Astrocyte (in vitro differentiated cells and primary cell): ENCODE data around the gene TBX6. TPM values are rescaled to one million over a fixed set of nuclear protein-coding genes. Genes with fewer than 3 reads are reported as not detected.

Source experiments
- DNase-seq: peaks from one replicate; pipeline ENCODE4 v3.0.0-alpha.2; 2010; ENCODE audit warnings: low read depth
- FAIRE-seq: peaks from 2 replicates; lab custom pipeline; 2011; peaks lifted over from hg19 to GRCh38; lab: Jason Lieb, UNC
- H2AFZ ChIP-seq: 2 replicates; pipeline ENCODE4 v1.6.0; 2012; ENCODE audit warnings: low read depth, low read length, inconsistent platforms
- H3K27ac ChIP-seq: 2 replicates; pipeline ENCODE4 v1.5.1; 2011; ENCODE audit warnings: low read depth, low read length, inconsistent platforms
- H3K27me3 ChIP-seq: 2 replicates; pipeline ENCODE4 v1.6.0; 2011; ENCODE audit warnings: low read length, inconsistent platforms; ENCODE audit not compliant: insufficient read depth
- H3K36me3 ChIP-seq: 2 replicates; pipeline ENCODE4 v1.5.1; 2011; ENCODE audit warnings: low read length, inconsistent platforms; ENCODE audit not compliant: insufficient read depth
- H3K4me1 ChIP-seq: 2 replicates; pipeline ENCODE4 v1.5.1; 2011; ENCODE audit warnings: low read length, inconsistent platforms; ENCODE audit not compliant: insufficient read depth
- H3K4me2 ChIP-seq: 2 replicates; pipeline ENCODE4 v1.6.0; 2012; ENCODE audit warnings: low read length, inconsistent platforms
- H3K4me3 ChIP-seq: 2 replicates; pipeline ENCODE4 v1.5.1; 2011; ENCODE audit warnings: low read depth, mild to moderate bottlenecking, low read length, inconsistent platforms; ENCODE audit not compliant: insufficient read depth
- H3K79me2 ChIP-seq: 2 replicates; pipeline ENCODE4 v1.6.0; 2012; ENCODE audit warnings: mild to moderate bottlenecking, low read length, inconsistent platforms; ENCODE audit not compliant: insufficient read depth
- H3K9ac ChIP-seq: 2 replicates; pipeline ENCODE4 v1.6.0; 2012; ENCODE audit warnings: mild to moderate bottlenecking, low read length, inconsistent platforms
- H3K9me3 ChIP-seq: 2 replicates; pipeline ENCODE4 v1.5.1; 2012; ENCODE audit warnings: low read depth, mild to moderate bottlenecking, low read length, inconsistent platforms; ENCODE audit not compliant: insufficient read depth
- H4K20me1 ChIP-seq: 2 replicates; pipeline ENCODE4 v1.6.0; 2012; ENCODE audit warnings: low read length, inconsistent platforms; ENCODE audit not compliant: insufficient read depth
- H3K27ac Mint-ChIP-seq: one replicate; pipeline ENCODE4 v1.8.0; 2021; ENCODE audit warnings: mild to moderate bottlenecking, mixed read lengths; ENCODE audit not compliant: unreplicated experiment
- H3K27me3 Mint-ChIP-seq: one replicate; pipeline ENCODE4 v1.8.0; 2021; ENCODE audit warnings: low read depth, mixed read lengths; ENCODE audit not compliant: unreplicated experiment
- H3K36me3 Mint-ChIP-seq: one replicate; pipeline ENCODE4 v1.8.0; 2021; ENCODE audit warnings: low read depth, mixed read lengths; ENCODE audit not compliant: unreplicated experiment
- H3K4me1 Mint-ChIP-seq: one replicate; pipeline ENCODE4 v1.8.0; 2021; ENCODE audit warnings: low read depth, mixed read lengths; ENCODE audit not compliant: unreplicated experiment
- H3K4me3 Mint-ChIP-seq: one replicate; pipeline ENCODE4 v1.8.0; 2021; ENCODE audit warnings: mild to moderate bottlenecking, moderate library complexity, mixed read lengths; ENCODE audit not compliant: unreplicated experiment
- H3K9me3 Mint-ChIP-seq: one replicate; pipeline ENCODE4 v1.8.0; 2021; ENCODE audit warnings: mild to moderate bottlenecking, mixed read lengths; ENCODE audit not compliant: unreplicated experiment
- CTCF ChIP-seq: IDR thresholded peaks from 2 replicates; pipeline ENCODE4 v1.5.1; 2011; ENCODE audit warnings: low read depth, mild to moderate bottlenecking, inconsistent platforms, low read length, moderate library complexity; ENCODE audit not compliant: insufficient read depth
- EZH2 ChIP-seq: IDR thresholded peaks from 2 replicates; pipeline ENCODE4 v1.6.1; 2012; ENCODE audit warnings: mild to moderate bottlenecking, low read length, inconsistent platforms; ENCODE audit not compliant: insufficient read depth
- total RNA-seq: library from RNA; stranded (reverse); gene quantifications from 2 replicates; pipeline ENCODE4 v1.2.1, GENCODE V29; 2021

The TBX6 gene
- total RNA-seq, 1 donor from 2014 or later = 0.27 TPM

DNA sequence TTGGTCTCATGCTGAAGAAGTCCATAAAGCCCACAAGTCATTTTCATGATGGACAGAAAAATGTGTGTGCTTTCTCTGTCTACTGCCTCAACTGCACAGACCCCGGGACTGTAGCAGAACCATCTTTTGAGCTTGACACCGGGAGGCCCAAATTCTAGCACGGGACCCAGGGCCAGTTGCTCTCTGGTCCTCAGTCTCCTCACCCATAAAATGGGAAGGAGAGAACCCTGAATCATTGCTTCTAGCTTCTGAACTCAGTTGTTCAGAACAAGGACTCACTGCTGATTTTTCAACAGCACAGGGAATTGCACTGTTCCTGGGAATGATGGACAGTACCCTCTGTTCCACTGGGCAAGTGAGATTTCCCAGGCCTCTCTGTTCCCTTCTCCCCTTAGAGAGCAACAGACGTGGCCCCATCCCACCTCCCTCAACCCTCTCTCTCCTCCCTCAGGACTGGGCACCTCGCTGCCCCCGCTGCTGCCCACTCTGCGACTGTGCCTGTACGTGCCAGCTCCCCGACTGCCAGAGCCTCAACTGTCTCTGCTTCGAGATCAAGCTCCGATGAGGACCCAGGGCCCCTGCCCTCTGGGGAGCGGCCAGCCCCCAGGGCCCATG lies 28.3 kb downstream of the TBX6 start:
- Histone ChIP-seq H3K9me3 (no peaks in the 10 kb centered on the region), H3K4me3 (no peak overlapping the region)
- peaks cover 9% of the 10 kb centered on the region for H3K4me1 Mint-ChIP-seq

DNA sequence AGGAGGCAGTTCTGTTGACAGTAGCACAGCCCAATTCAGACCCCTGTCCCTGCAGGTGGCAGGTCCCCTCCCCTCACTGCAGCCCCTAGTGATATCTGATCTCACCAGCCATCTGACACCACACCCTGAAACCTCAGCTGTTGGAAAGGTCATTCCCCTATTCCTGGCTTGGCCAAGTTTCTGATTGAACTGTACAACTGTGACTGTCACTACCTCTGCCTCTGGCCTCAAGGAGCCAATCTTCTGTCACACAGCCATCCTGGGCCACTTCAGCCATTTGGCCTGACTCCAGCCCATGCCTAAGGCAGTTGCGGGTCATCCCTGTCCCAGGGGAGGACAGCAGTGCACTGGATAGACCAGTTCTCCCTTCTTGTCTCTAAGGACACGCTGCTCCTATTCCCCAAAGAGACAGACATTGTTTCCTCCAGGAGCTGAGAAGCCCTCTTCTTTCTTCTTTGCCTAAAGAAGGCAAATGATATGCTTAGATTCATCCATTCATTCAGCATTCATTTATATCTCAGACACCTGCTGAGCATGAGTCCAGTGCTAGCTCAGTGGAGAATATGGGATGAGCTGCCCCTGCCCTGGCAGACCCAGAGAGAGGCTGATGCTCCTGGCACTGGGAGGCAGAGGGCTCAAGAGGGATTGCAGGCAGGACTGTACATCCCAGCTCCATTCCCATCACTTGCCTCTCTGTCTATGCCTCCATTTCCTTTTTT lies 30.7 kb downstream of the TBX6 start:
- Histone ChIP-seq H3K4me2 (no peak overlapping the region), H3K36me3 (peaks cover 6% of the 10 kb centered on the region), H3K4me1 (peaks cover 19% of the 10 kb centered on the region), H3K27me3 (no peaks in the 10 kb centered on the region), H3K4me3 (no peak overlapping the region), H3K27ac (no peak overlapping the region), H3K79me2 (peaks cover 4% of the 10 kb centered on the region), H3K9me3 (no peaks in the 10 kb centered on the region), H4K20me1 (peaks cover 3% of the 10 kb centered on the region), H2AFZ (no peak overlapping the region), H3K9ac (no peak overlapping the region)
- no peak for DNase-seq
- TF ChIP-seq EZH2 (no peak), CTCF (no peak)
- H3K27ac Mint-ChIP-seq = no peak overlapping the region
- no peak for FAIRE-seq
- peaks cover 5% of the 10 kb centered on the region for H3K36me3 Mint-ChIP-seq
- no peaks in the 10 kb centered on the region for H3K9me3 Mint-ChIP-seq
- H3K27me3 Mint-ChIP-seq = no peaks in the 10 kb centered on the region
- H3K4me1 Mint-ChIP-seq = peaks cover 1% of the 10 kb centered on the region
- H3K4me3 Mint-ChIP-seq = no peak overlapping the region

More for the DNA sequence above, 28.3 kb downstream of the TBX6 start:
- FAIRE-seq (no peak), DNase-seq (no peak)
- Histone ChIP-seq H3K36me3 (peaks cover 14% of the 10 kb centered on the region), H3K27me3 (no peaks in the 10 kb centered on the region), H4K20me1 (peaks cover 25% of the 10 kb centered on the region), H3K27ac (peak overlapping the region; percentile 93), H3K4me1 (peaks cover 35% of the 10 kb centered on the region), H3K4me2 (peak overlapping the region; percentile 92), H3K9ac (peak overlapping the region; percentile 88), H3K79me2 (peaks cover 26% of the 10 kb centered on the region), H2AFZ (peak overlapping the region; percentile 89)
- Mint-ChIP-seq H3K27ac (peak overlapping the region; percentile 77), H3K9me3 (no peaks in the 10 kb centered on the region), H3K27me3 (no peaks in the 10 kb centered on the region), H3K36me3 (peaks cover 18% of the 10 kb centered on the region), H3K4me3 (peak overlapping the region; percentile 98)
- TF ChIP-seq EZH2 (no peak), CTCF (no peak)

- H3K4me1 ChIP-seq = peaks cover 19% of the 10 kb centered on the region
- TF ChIP-seq EZH2 = no peak
- no peak for TF ChIP-seq CTCF
- H3K9me3 Mint-ChIP-seq = no peaks in the 10 kb centered on the region
- H2AFZ ChIP-seq = no peak overlapping the region
- no peaks in the 10 kb centered on the region for H3K27me3 ChIP-seq
- H3K27ac ChIP-seq = no peak overlapping the region
- no peak overlapping the region for H3K4me3 Mint-ChIP-seq
- no peaks in the 10 kb centered on the region for H3K27me3 Mint-ChIP-seq
- H3K9ac ChIP-seq = no peak overlapping the region
- no peaks in the 10 kb centered on the region for H4K20me1 ChIP-seq
- no peak for DNase-seq
- H3K36me3 ChIP-seq = peaks cover 6% of the 10 kb centered on the region
- H3K4me2 ChIP-seq = no peak overlapping the region
- no peaks in the 10 kb centered on the region for H3K79me2 ChIP-seq
- FAIRE-seq = no peak
- peaks cover 5% of the 10 kb centered on the region for H3K36me3 Mint-ChIP-seq
- H3K4me3 ChIP-seq = no peak overlapping the region
- H3K27ac Mint-ChIP-seq = no peak overlapping the region
- H3K4me1 Mint-ChIP-seq = peaks cover 1% of the 10 kb centered on the region
- no peaks in the 10 kb centered on the region for H3K9me3 ChIP-seq
These were observed 31.4 kb downstream of the TBX6 start for GRCh38 chr16:30060346-30060745.
